ENCODE data around the gene MYMX. TPM values are rescaled to one million over a fixed set of nuclear protein-coding genes. Genes with fewer than 3 reads are reported as not detected.

MYMX gene
- total and polyA plus RNA-seq, 2 of the 13 experiments (the other 11 are each of a cell fraction or from before 2014, with no cell fraction given), result not detected

DNA sequence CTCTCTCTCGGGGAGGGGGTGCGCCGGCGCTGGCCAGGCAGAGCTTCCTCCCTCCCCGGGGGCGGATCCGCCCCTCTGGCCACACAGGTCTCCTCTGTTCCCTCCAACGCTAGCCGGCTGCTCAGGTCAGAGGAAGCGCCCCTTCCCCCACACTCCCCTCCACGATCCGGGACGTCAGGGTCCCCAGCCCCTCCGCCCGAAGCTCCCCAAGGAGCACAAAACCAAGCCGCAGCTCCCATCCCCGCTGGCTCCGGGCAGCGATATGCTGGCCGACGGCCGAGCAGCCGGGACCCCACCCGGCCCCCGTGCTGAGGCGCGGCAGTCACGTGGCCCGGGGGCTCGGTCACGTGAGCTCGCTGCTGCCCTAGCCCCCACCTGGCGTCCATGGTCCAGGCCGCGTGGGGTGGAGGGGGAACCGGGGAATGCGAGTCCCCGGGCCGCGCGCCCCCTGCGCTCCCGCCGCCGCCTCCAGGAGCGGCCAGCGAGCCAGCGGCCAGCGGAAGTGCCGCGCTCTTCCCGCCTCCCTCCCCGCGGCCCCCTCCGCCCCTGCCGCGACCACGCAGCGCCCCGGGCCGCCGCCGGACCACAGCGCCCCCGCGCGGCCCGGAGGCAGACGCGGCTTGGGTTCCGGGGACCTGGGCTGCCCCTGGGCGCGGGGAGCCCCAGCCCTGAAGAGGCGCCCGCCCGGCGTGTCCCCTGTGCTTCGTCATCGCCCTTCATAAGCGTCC, 40.5 kb downstream of the MYMX start, which contains the start of gene SLC35B2 (continued):
- peak; percentile 79; the same call in 1 of the 2 replicates for TF ChIP-seq NR2C2 (CRISPR knock-in tag; IDR thresholded peaks at IDR 0.05; ENCODE audit: borderline replicate concordance)
- peak; percentile 75; the same call in 1 of the 2 replicates for TF ChIP-seq ISL2 (CRISPR knock-in tag; IDR thresholded peaks at IDR 0.05)
- TF ChIP-seq, protein P1, sequence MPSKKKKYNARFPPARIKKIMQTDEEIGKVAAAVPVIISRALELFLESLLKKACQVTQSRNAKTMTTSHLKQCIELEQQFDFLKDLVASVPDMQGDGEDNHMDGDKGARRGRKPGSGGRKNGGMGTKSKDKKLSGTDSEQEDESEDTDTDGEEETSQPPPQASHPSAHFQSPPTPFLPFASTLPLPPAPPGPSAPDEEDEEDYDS (CRISPR knock-in tag; IDR thresholded peaks at IDR 0.05), result peak; percentile 28
- peak; percentile 74 for TF ChIP-seq SNAPC2 (CRISPR knock-in tag; IDR thresholded peaks at IDR 0.05)
- no peak for TF ChIP-seq KLF11 (CRISPR knock-in tag; IDR thresholded peaks at IDR 0.05)
- peak; percentile 13 for TF ChIP-seq STAG1 (CRISPR knock-in tag; IDR thresholded peaks at IDR 0.05)
- TF ChIP-seq ZNF839 (CRISPR knock-in tag; IDR thresholded peaks at IDR 0.05; ENCODE audit: borderline replicate concordance), result peak; percentile 61; the same call in 1 of the 2 replicates
- no peak for TF ChIP-seq KDM1A (CRISPR knock-in tag; IDR thresholded peaks at IDR 0.05)
- TF ChIP-seq, protein P2, sequence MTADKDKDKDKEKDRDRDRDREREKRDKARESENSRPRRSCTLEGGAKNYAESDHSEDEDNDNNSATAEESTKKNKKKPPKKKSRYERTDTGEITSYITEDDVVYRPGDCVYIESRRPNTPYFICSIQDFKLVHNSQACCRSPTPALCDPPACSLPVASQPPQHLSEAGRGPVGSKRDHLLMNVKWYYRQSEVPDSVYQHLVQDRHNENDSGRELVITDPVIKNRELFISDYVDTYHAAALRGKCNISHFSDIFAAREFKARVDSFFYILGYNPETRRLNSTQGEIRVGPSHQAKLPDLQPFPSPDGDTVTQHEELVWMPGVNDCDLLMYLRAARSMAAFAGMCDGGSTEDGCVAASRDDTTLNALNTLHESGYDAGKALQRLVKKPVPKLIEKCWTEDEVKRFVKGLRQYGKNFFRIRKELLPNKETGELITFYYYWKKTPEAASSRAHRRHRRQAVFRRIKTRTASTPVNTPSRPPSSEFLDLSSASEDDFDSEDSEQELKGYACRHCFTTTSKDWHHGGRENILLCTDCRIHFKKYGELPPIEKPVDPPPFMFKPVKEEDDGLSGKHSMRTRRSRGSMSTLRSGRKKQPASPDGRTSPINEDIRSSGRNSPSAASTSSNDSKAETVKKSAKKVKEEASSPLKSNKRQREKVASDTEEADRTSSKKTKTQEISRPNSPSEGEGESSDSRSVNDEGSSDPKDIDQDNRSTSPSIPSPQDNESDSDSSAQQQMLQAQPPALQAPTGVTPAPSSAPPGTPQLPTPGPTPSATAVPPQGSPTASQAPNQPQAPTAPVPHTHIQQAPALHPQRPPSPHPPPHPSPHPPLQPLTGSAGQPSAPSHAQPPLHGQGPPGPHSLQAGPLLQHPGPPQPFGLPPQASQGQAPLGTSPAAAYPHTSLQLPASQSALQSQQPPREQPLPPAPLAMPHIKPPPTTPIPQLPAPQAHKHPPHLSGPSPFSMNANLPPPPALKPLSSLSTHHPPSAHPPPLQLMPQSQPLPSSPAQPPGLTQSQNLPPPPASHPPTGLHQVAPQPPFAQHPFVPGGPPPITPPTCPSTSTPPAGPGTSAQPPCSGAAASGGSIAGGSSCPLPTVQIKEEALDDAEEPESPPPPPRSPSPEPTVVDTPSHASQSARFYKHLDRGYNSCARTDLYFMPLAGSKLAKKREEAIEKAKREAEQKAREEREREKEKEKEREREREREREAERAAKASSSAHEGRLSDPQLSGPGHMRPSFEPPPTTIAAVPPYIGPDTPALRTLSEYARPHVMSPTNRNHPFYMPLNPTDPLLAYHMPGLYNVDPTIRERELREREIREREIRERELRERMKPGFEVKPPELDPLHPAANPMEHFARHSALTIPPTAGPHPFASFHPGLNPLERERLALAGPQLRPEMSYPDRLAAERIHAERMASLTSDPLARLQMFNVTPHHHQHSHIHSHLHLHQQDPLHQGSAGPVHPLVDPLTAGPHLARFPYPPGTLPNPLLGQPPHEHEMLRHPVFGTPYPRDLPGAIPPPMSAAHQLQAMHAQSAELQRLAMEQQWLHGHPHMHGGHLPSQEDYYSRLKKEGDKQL (CRISPR knock-in tag; IDR thresholded peaks at IDR 0.05; ENCODE audit: low read depth), result peak; percentile 37; the same call in 1 of the 2 replicates
- TF ChIP-seq PRMT3 (CRISPR knock-in tag; IDR thresholded peaks at IDR 0.05; ENCODE audit: borderline replicate concordance, low read depth), result no peak; the same call in none of the 2 replicates
- no peak for TF ChIP-seq ZNF432 (CRISPR knock-in tag; IDR thresholded peaks at IDR 0.05; ENCODE audit: borderline replicate concordance)
- TF ChIP-seq ZMYM4 (CRISPR knock-in tag; IDR thresholded peaks at IDR 0.05), result peak; percentile 88; the same call in 1 of the 2 replicates
- peak; percentile 97 for TF ChIP-seq ZNF430 (CRISPR knock-in tag; IDR thresholded peaks at IDR 0.05)
- TF ChIP-seq, protein P3, sequence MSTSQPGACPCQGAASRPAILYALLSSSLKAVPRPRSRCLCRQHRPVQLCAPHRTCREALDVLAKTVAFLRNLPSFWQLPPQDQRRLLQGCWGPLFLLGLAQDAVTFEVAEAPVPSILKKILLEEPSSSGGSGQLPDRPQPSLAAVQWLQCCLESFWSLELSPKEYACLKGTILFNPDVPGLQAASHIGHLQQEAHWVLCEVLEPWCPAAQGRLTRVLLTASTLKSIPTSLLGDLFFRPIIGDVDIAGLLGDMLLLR (CRISPR knock-in tag; IDR thresholded peaks at IDR 0.05), result peak; percentile 82; the same call in 1 of the 2 replicates
- no peak; the same call in 1 of the 2 replicates for TF ChIP-seq SOX13 (IDR thresholded peaks at IDR 0.05)
- peak in 1 of 2 experiments; percentile 3; a peak in 2 of 4 replicates for TF ChIP-seq SOX13 (CRISPR knock-in tag; conservative IDR thresholded peaks at IDR 0.05 in 1 of 2, IDR thresholded peaks at IDR 0.05 in 1 of 2)
- TF ChIP-seq, protein P4, sequence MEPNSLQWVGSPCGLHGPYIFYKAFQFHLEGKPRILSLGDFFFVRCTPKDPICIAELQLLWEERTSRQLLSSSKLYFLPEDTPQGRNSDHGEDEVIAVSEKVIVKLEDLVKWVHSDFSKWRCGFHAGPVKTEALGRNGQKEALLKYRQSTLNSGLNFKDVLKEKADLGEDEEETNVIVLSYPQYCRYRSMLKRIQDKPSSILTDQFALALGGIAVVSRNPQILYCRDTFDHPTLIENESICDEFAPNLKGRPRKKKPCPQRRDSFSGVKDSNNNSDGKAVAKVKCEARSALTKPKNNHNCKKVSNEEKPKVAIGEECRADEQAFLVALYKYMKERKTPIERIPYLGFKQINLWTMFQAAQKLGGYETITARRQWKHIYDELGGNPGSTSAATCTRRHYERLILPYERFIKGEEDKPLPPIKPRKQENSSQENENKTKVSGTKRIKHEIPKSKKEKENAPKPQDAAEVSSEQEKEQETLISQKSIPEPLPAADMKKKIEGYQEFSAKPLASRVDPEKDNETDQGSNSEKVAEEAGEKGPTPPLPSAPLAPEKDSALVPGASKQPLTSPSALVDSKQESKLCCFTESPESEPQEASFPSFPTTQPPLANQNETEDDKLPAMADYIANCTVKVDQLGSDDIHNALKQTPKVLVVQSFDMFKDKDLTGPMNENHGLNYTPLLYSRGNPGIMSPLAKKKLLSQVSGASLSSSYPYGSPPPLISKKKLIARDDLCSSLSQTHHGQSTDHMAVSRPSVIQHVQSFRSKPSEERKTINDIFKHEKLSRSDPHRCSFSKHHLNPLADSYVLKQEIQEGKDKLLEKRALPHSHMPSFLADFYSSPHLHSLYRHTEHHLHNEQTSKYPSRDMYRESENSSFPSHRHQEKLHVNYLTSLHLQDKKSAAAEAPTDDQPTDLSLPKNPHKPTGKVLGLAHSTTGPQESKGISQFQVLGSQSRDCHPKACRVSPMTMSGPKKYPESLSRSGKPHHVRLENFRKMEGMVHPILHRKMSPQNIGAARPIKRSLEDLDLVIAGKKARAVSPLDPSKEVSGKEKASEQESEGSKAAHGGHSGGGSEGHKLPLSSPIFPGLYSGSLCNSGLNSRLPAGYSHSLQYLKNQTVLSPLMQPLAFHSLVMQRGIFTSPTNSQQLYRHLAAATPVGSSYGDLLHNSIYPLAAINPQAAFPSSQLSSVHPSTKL (CRISPR knock-in tag; IDR thresholded peaks at IDR 0.05), result peak; percentile 47; the same call in 1 of the 2 replicates
